ENCODE data around the gene CREB3L2.

DNA sequence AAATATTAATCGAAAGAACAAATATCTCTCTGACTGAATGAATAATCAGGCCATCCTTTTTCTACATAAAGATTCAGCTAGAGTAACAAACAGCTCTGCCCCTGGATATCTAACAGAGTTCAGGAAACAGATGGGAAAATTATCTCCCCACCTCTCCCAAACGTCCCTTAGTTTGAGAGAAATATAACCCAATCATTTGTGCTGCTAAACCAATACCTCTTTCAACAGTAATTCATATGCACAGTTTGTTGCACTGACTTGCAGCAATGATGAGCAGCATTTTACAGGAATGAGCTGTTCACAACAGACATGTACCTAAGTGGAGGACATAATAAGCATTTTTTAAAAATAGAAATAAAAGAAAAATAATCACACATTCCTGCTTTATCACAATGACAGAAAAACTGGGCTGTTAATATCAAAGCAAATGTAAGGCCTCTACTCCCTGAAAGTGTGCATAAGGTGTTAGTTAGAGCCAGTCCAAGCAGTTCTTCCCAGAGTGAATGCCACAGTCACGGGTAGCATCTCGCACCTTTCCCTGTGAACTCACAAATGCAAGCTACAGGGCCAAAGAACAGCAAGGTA lies 2.3 kb downstream of the CREB3L2 start:
- no peak for TF ChIP-seq NFRKB (IDR thresholded peaks at IDR 0.05)
- no peak for TF ChIP-seq FOXM1 (IDR thresholded peaks at IDR 0.05; ENCODE audit: borderline replicate concordance)
- TF ChIP-seq SP1 (IDR thresholded peaks at IDR 0.05), result no peak
- no peak for TF ChIP-seq L3MBTL2 (conservative IDR thresholded peaks at IDR 0.05)
- TF ChIP-seq TARDBP (IDR thresholded peaks at IDR 0.05), result no peak
- TF ChIP-seq LEF1 (IDR thresholded peaks at IDR 0.05; ENCODE audit: borderline replicate concordance), result no peak
- TF ChIP-seq CTBP1 (IDR thresholded peaks at IDR 0.05; ENCODE audit: borderline replicate concordance), result no peak
- no peak for TF ChIP-seq ELF4 (IDR thresholded peaks at IDR 0.05)
- no peak for TF ChIP-seq ARNT (IDR thresholded peaks at IDR 0.05)

Data from HEK293T (cell line).